ENCODE measurements around the gene ZNF605.

ZNF605 gene

DNA sequence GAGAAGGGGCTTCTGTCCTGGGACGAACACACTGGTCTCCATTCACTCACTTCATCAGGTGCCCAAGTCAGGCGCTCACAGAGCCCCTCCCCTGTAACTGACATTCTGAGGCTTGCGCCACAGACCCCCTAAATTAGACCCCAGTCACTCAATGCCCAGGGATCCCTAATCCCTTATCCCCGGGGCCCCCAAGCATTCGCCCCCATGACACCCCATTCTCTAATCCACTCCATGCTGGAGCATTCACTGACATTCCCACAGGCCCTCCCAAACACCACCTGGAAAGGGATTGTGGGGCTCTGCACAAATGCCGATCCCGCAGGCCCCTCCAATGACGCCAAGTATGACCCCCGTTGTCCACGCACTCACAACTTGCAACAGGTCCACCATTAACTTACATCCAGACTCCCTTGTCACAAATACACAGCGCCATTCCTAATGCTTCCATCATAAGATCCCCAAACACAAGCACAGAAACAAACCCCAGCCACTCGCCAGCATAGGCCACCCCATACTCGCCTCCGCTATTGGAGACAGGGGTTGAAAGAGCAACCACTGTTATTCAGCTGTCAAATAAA is 1.5 kb downstream of the ZNF605 start:
- no peak for DNase-seq (ENCODE audit: low read depth)
- peak overlapping the region; percentile 88 for H3K4me3 ChIP-seq (ENCODE audit: control insufficient read depth, low read depth, low read length)
- TF ChIP-seq, protein P1, sequence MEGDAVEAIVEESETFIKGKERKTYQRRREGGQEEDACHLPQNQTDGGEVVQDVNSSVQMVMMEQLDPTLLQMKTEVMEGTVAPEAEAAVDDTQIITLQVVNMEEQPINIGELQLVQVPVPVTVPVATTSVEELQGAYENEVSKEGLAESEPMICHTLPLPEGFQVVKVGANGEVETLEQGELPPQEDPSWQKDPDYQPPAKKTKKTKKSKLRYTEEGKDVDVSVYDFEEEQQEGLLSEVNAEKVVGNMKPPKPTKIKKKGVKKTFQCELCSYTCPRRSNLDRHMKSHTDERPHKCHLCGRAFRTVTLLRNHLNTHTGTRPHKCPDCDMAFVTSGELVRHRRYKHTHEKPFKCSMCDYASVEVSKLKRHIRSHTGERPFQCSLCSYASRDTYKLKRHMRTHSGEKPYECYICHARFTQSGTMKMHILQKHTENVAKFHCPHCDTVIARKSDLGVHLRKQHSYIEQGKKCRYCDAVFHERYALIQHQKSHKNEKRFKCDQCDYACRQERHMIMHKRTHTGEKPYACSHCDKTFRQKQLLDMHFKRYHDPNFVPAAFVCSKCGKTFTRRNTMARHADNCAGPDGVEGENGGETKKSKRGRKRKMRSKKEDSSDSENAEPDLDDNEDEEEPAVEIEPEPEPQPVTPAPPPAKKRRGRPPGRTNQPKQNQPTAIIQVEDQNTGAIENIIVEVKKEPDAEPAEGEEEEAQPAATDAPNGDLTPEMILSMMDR (IDR thresholded peaks at IDR 0.05; ENCODE audit: control insufficient read depth, insufficient read depth, low read depth, low read length, missing control alignments) = no peak

GRCh38 chr12:132953771-132954170 is 2.3 kb downstream of the ZNF605 start:
- no peak for DNase-seq (ENCODE audit: low read depth)
- TF ChIP-seq, protein P1 (IDR thresholded peaks at IDR 0.05; ENCODE audit: control insufficient read depth, insufficient read depth, low read depth, low read length, missing control alignments) = no peak
- H3K4me3 ChIP-seq (ENCODE audit: control insufficient read depth, low read depth, low read length) = no peak overlapping the region

DNA sequence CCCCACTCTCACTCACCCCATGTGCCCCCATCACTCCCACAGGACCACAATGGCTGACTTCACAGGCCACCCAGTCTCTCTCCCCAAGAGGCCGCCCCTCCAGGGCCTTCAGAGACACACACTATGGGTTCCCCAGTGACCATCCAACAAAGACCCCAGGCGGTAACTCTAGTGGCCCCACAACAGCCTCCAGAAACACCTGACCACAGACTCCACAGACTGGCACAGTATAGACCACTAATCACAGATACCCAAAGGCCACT is 3.0 kb downstream of the ZNF605 start:
- no peak for DNase-seq (ENCODE audit: low read depth)
- H3K4me3 ChIP-seq (ENCODE audit: control insufficient read depth, low read depth, low read length) = no peak overlapping the region
- TF ChIP-seq, protein P1 (IDR thresholded peaks at IDR 0.05; ENCODE audit: control insufficient read depth, insufficient read depth, low read depth, low read length, missing control alignments) = no peak

GRCh38 chr12:132952371-132953162 is 3.5 kb downstream of the ZNF605 start:
- DNase-seq (ENCODE audit: low read depth) = no peak
- TF ChIP-seq, protein P1 (IDR thresholded peaks at IDR 0.05; ENCODE audit: control insufficient read depth, insufficient read depth, low read depth, low read length, missing control alignments) = no peak
- no peak overlapping the region for H3K4me3 ChIP-seq (ENCODE audit: control insufficient read depth, low read depth, low read length)

- TF ChIP-seq, protein P1 (IDR thresholded peaks at IDR 0.05; ENCODE audit: control insufficient read depth, insufficient read depth, low read depth, low read length, missing control alignments) = no peak
- no peak for DNase-seq (ENCODE audit: low read depth)
- no peak overlapping the region for H3K4me3 ChIP-seq (ENCODE audit: control insufficient read depth, low read depth, low read length)
Observed at GRCh38 chr12:132951649-132952048, 4.5 kb downstream of the ZNF605 start.

GRCh38 chr12:132950844-132951535 is 5.1 kb downstream of the ZNF605 start:
- DNase-seq (ENCODE audit: low read depth) = no peak
- TF ChIP-seq, protein P1 (IDR thresholded peaks at IDR 0.05; ENCODE audit: control insufficient read depth, insufficient read depth, low read depth, low read length, missing control alignments) = no peak
- no peak overlapping the region for H3K4me3 ChIP-seq (ENCODE audit: control insufficient read depth, low read depth, low read length)
